HEK293T (cell line): ENCODE results near the gene HMCES.

Source experiments
- CTCF ChIA-PET: fragments of 350-600 bp; formaldehyde crosslinking; extraction: SDS; loops from one replicate; lab custom pipeline; 2021; ENCODE audit warnings: antibody characterized with exemption, inconsistent platforms; lab: Yijun Ruan, JAX
- POLR2A ChIA-PET: fragments of 350-600 bp; formaldehyde crosslinking; extraction: SDS; loops from one replicate; lab custom pipeline; 2020; ENCODE audit warnings: antibody characterized with exemption, inconsistent platforms; lab: Yijun Ruan, JAX
- DNase-seq: peaks from one replicate; pipeline ENCODE4 v3.0.0; 2012; ENCODE audit warnings: mixed read lengths; ENCODE audit errors: extremely low spot score
- ARNT ChIP-seq: fragments of 450-650 bp; IDR thresholded peaks from 2 replicates; pipeline ENCODE4 v1.6.1; 2017; ENCODE audit warnings: mild to moderate bottlenecking
- BHLHE40 ChIP-seq: fragments of 450-650 bp; IDR thresholded peaks from 2 replicates; pipeline ENCODE4 v1.6.1; 2016; ENCODE audit warnings: mild to moderate bottlenecking, moderate library complexity, borderline replicate concordance
- CTBP1 ChIP-seq: fragments of 450-650 bp; IDR thresholded peaks from 2 replicates; pipeline ENCODE4 v1.6.1; 2016; ENCODE audit warnings: borderline replicate concordance
- ELF4 ChIP-seq: fragments of 450-650 bp; IDR thresholded peaks from 2 replicates; pipeline ENCODE4 v1.6.1; 2017; ENCODE audit warnings: antibody characterized with exemption
- FOXA1 ChIP-seq: fragments of 450-650 bp; IDR thresholded peaks from 2 replicates; pipeline ENCODE4 v1.6.1; 2016; ENCODE audit warnings: mild to moderate bottlenecking
- FOXK2 ChIP-seq: fragments of 450-650 bp; IDR thresholded peaks from 2 replicates; pipeline ENCODE4 v1.6.1; 2016; ENCODE audit warnings: mild to moderate bottlenecking
- FOXM1 ChIP-seq: fragments of 450-650 bp; IDR thresholded peaks from 2 replicates; pipeline ENCODE4 v1.6.1; 2017; ENCODE audit warnings: mild to moderate bottlenecking, borderline replicate concordance
- HDGF ChIP-seq: fragments of 450-650 bp; IDR thresholded peaks from 2 replicates; pipeline ENCODE4 v1.6.1; 2017; ENCODE audit warnings: antibody characterized with exemption, borderline replicate concordance
- L3MBTL2 ChIP-seq: fragments of 450-650 bp; conservative IDR thresholded peaks from 2 replicates; pipeline ENCODE4 v1.6.1; 2016; ENCODE audit warnings: mild to moderate bottlenecking
- LEF1 ChIP-seq: fragments of 450-650 bp; IDR thresholded peaks from 2 replicates; pipeline ENCODE4 v1.6.1; 2017; ENCODE audit warnings: mild to moderate bottlenecking, borderline replicate concordance
- NFRKB ChIP-seq: fragments of 450-650 bp; IDR thresholded peaks from 2 replicates; pipeline ENCODE4 v1.6.1; 2016; ENCODE audit warnings: mild to moderate bottlenecking, moderate library complexity
- SP1 ChIP-seq: fragments of 450-650 bp; IDR thresholded peaks from 2 replicates; pipeline ENCODE4 v1.6.1; 2017
- SUZ12 ChIP-seq: fragments of 450-650 bp; IDR thresholded peaks from 2 replicates; pipeline ENCODE4 v1.6.1; 2016; ENCODE audit warnings: mild to moderate bottlenecking
- TARDBP ChIP-seq: fragments of 450-650 bp; IDR thresholded peaks from 2 replicates; pipeline ENCODE4 v1.6.1; 2016
- ZNF384 ChIP-seq: fragments of 450-650 bp; IDR thresholded peaks from 2 replicates; pipeline ENCODE4 v1.6.1; 2016
- TF ChIP-seq, protein P1 (sequence below): fragments of 450-650 bp; IDR thresholded peaks from 2 replicates; pipeline ENCODE4 v1.6.1; 2016

Gene HMCES

DNA sequence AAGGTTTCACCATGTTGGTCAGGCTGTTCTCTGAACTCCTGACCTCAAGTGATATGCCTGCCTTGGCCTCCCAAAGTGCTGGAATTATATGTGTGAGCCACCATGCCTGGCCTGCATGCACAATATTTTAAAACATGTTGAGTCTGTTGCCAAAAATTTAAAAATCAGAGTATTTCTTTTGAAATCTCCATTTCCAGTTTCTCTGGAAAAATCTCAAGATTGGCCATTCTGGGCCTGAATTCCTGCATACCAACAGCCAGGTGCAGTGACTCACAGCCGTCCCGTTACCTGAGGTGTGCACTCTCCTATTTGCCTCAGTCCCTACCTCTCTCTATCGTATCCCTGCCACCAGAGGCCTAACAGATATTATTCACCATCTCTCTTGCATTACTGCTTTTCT, 44.2 kb upstream of the HMCES start:
- POLR2A ChIA-PET = interaction anchor here (0.5 kb wide), 1 partner anchor 345 kb away, joined by 3 read pairs; no protein-coding TSS in a partner anchor

DNA sequence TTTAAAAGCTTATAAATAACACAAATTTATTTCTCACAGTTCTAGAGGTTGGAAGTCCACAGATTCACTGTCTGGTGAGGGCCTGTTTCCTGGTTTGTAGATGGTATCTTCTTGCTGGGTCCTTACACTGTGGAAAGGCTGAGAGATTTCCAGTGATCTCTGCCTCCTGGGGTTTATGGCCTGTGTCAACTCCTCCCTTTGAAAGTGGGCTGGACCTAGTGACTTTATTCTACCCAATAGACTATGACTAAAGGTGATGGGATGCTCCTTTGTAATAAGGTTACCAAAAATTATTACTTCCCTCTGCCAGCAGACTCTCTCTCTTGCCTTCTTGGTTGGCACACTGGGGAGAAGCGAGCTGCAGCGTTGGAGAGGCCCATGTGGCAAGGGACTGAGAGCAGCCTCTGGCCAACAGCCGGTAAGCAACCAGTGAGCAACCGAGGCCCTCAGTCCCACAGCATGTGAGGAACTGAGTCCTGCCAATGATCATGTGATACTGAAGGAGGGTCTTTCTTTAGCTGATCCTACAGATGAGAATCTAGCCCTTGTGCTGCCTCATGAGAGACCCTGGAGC, 43.2 kb upstream of the HMCES start:
- POLR2A ChIA-PET = no interaction called here
- CTCF ChIA-PET = interaction anchor here (1.8 to 2.6 kb wide), 2 partner anchors 10 to 11 kb away, joined by 5 to 19 read pairs; no protein-coding TSS in a partner anchor
- DNase-seq = no peak
- no peak for TF ChIP-seq BHLHE40
- TF ChIP-seq CTBP1 = no peak
- TF ChIP-seq HDGF = no peak
- no peak for TF ChIP-seq LEF1
- no peak for TF ChIP-seq SP1
- TF ChIP-seq TARDBP = no peak
- TF ChIP-seq L3MBTL2 = no peak
- TF ChIP-seq, protein P1, sequence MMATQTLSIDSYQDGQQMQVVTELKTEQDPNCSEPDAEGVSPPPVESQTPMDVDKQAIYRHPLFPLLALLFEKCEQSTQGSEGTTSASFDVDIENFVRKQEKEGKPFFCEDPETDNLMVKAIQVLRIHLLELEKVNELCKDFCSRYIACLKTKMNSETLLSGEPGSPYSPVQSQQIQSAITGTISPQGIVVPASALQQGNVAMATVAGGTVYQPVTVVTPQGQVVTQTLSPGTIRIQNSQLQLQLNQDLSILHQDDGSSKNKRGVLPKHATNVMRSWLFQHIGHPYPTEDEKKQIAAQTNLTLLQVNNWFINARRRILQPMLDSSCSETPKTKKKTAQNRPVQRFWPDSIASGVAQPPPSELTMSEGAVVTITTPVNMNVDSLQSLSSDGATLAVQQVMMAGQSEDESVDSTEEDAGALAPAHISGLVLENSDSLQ = no peak
- no peak for TF ChIP-seq SUZ12

More for the DNA sequence above, 44.2 kb upstream of the HMCES start:
- no peak for DNase-seq
- CTCF ChIA-PET = interaction anchor here (2.6 kb wide), 1 partner anchor 12 kb away, joined by 19 read pairs; no protein-coding TSS in a partner anchor
- TF ChIP-seq SP1 = no peak
- no peak for TF ChIP-seq LEF1
- no peak for TF ChIP-seq TARDBP
- TF ChIP-seq, protein P1 = no peak
- no peak for TF ChIP-seq ZNF384
- no peak for TF ChIP-seq FOXA1
- no peak for TF ChIP-seq FOXM1
- no peak for TF ChIP-seq NFRKB
- no peak for TF ChIP-seq SUZ12
- no peak for TF ChIP-seq FOXK2

DNA sequence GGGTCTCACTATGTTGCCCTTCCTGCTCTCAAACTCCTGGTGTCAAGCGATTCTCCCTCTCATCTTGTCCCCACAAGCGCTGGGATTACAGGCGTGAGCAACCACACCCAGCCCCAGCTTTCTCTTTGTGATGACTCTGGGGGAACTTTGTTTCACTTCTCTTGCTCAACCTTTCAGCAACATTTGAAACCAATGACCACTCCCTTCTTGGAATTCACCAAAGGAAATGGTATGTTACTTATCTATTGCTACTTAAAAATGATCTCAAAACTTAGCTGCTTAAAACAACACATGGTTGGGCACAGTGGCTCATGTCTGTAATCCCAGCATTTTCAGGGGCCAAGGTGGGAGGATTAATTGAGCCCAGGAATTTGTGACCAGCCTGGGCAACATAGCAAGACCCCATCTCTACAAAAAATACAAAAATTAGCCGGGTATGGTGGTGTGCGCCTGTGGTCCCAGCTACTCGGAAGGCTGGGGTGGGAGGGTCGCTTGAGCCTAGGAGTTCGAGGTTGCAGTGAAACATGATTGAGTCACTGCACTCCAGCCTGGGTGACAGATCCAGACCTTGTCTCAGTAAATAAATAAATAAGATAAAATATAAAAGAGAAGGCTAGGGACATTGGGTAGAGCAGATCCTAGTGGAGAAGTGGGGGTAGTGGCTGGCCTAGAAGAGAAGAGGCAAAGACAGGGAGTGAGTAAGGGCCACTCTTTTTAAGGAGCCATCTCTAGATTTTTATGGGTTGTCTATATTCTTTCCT, 39.5 kb upstream of the HMCES start:
- POLR2A ChIA-PET = interaction anchor here (1.1 kb wide), 1 partner anchor 212 kb away, joined by 3 read pairs; no protein-coding TSS in a partner anchor
- no peak for TF ChIP-seq HDGF
- no peak for TF ChIP-seq FOXM1
- TF ChIP-seq TARDBP = no peak
- no peak for TF ChIP-seq ELF4
- no peak for TF ChIP-seq LEF1
- no peak for TF ChIP-seq NFRKB
- TF ChIP-seq ARNT = no peak
- TF ChIP-seq L3MBTL2 = no peak
- TF ChIP-seq SUZ12 = no peak
- TF ChIP-seq FOXK2 = no peak
- TF ChIP-seq BHLHE40 = no peak
- TF ChIP-seq SP1 = no peak
- TF ChIP-seq, protein P1 = no peak
- no peak for TF ChIP-seq FOXA1
- TF ChIP-seq CTBP1 = no peak
- no peak for TF ChIP-seq ZNF384
- no peak for DNase-seq
- CTCF ChIA-PET = interaction anchor here (1.3 kb wide), 1 partner anchor 269 kb away, joined by 5 read pairs; no protein-coding TSS in a partner anchor

DNA sequence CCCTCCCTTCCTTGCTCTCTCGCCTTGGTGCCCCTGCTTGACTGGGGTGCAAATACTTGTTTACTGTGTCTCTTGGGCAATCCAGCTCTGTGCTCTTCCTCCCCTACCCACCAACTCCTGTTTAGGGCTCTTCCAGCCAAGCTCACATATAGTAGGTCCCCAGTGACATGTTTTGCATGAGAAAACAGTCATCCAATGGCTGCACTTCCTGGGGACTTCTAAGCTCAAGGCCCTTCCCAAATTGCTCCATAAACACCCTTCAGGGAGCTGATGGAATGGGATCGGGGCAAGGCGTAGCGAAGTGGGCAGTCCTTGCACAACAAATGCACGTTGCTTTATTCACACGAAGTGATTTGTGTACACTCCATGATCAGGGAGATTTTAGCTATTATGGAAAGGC, 38.7 kb upstream of the HMCES start:
- ChIA-PET CTCF (interaction anchor here (0.6 to 1.3 kb wide), 2 partner anchors 89 to 270 kb away, joined by 3 to 5 read pairs; no protein-coding TSS in a partner anchor), POLR2A (interaction anchor here (1.4 kb wide), 1 partner anchor 9 kb away, joined by 5 read pairs; the partner anchor contains the start of gene COPG1)

DNA sequence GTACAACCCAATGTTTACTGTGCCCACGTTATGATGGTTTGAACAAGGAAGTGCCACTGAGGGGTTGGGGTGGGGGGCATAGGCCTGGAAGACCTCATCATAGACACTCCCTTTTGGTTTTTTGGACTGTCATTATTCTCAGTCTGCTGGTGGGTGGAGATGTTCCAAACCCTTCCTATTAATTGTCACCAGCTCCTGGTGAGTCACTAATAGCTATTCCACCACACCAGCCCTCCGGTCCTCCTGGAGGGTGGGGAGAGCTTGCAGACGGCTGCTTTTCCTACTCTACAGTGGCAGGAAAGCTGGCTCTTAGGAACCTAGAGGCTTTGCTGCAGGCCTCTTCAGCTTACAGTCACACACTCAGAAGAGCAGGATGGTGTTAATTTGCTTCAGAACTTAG, 38.2 kb upstream of the HMCES start:
- CTCF ChIA-PET = interaction anchor here (0.6 kb wide), 1 partner anchor 90 kb away, joined by 3 read pairs; no protein-coding TSS in a partner anchor
- POLR2A ChIA-PET = interaction anchor here (1.4 kb wide), 1 partner anchor 9 kb away, joined by 5 read pairs; the partner anchor contains the start of gene COPG1
- TF ChIP-seq ZNF384 (no peak), ELF4 (no peak), CTBP1 (no peak), TARDBP (no peak), FOXK2 (no peak), ARNT (no peak), SUZ12 (no peak), FOXA1 (no peak), L3MBTL2 (no peak), NFRKB (no peak)
- TF ChIP-seq, protein P1 = no peak
- no peak for DNase-seq

More for the DNA sequence above, 38.7 kb upstream of the HMCES start:
- no peak for TF ChIP-seq SP1
- no peak for DNase-seq
